OCI-LY7 (cell line): ENCODE results near the gene IGSF1.

ENCODE experiments used
- EZH2phosphoT487 ChIP-seq: fragments of 200-600 bp; sonication (generic); IDR thresholded peaks from 2 replicates; pipeline ENCODE4 v1.6.1; 2018; ENCODE audit warnings: low read depth, borderline replicate concordance, mild to moderate bottlenecking, mixed run types, antibody characterized with exemption, low read length, moderate library complexity, mixed read lengths
- TF ChIP-seq, protein P1 (sequence below): fragments of 200-600 bp; sonication (generic); conservative IDR thresholded peaks from 2 replicates; pipeline ENCODE4 v1.5.1; 2014; ENCODE audit warnings: mild to moderate bottlenecking, antibody characterized with exemption, low read length, moderate library complexity, mixed read lengths

- TF ChIP-seq, protein P1, sequence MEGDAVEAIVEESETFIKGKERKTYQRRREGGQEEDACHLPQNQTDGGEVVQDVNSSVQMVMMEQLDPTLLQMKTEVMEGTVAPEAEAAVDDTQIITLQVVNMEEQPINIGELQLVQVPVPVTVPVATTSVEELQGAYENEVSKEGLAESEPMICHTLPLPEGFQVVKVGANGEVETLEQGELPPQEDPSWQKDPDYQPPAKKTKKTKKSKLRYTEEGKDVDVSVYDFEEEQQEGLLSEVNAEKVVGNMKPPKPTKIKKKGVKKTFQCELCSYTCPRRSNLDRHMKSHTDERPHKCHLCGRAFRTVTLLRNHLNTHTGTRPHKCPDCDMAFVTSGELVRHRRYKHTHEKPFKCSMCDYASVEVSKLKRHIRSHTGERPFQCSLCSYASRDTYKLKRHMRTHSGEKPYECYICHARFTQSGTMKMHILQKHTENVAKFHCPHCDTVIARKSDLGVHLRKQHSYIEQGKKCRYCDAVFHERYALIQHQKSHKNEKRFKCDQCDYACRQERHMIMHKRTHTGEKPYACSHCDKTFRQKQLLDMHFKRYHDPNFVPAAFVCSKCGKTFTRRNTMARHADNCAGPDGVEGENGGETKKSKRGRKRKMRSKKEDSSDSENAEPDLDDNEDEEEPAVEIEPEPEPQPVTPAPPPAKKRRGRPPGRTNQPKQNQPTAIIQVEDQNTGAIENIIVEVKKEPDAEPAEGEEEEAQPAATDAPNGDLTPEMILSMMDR = no peak
- TF ChIP-seq EZH2phosphoT487 = no peak
Observed at GRCh38 chrX:131271274-131271673, 17.8 kb downstream of the IGSF1 start.
